Fibroblast of mammary gland (primary cell): ENCODE measurements around the gene RPL21.
A peak's percentile ranks its signal among the peaks of the same experiment; 100 is the strongest.
"Not testable (repeated sequence)": the region's sequence is repeated elsewhere in the genome, so short reads cannot be mapped to it uniquely, and the experiment has no call there.

ENCODE experiments used
- DNase-seq: peaks from one replicate; pipeline ENCODE4 v3.0.0-alpha.2; 2010; ENCODE audit warnings: low read depth
- H3K4me3 ChIP-seq: 2 replicates; pipeline ENCODE4 v1.5.1; 2011; ENCODE audit warnings: low read depth, mild to moderate bottlenecking, low read length, moderate library complexity; ENCODE audit not compliant: control insufficient read depth
- TF ChIP-seq, protein P1 (sequence below): conservative IDR thresholded peaks from 2 replicates; pipeline ENCODE4 v1.5.1; 2011; ENCODE audit warnings: low read depth, low read length, inconsistent platforms; ENCODE audit not compliant: control insufficient read depth, insufficient read depth

Gene RPL21

DNA sequence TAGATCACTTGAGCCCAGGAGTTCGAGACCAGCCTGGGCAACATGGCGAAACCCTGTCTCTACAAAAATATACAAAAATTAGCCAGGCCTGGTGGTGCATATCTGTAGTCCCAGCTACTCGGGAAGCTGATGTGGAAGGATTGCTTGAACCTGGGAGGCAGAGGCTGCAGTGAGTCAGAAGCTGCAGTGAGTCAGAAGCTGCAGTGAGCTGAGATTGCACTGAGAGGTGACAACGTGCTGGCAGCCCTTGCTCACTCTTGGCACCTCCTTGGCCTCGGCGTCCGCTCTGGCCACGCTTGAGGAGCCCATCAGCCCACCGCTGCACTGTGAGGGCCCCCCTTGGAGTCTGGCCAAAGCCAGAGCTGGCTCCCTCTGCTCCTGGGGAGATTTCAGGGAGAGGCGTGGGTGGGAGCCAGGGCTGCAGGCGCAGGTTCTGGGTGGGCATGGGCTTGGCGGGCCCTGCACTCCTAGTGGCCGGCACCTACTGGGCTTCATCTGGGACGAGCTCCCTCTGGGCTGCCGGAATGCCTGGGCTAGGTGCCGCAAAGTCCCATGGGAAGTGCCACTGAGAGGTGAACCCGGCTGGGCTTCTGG is 39.5 kb upstream of the RPL21 start:
- H3K4me3 ChIP-seq: no peak overlapping the region
- TF ChIP-seq, protein P1, sequence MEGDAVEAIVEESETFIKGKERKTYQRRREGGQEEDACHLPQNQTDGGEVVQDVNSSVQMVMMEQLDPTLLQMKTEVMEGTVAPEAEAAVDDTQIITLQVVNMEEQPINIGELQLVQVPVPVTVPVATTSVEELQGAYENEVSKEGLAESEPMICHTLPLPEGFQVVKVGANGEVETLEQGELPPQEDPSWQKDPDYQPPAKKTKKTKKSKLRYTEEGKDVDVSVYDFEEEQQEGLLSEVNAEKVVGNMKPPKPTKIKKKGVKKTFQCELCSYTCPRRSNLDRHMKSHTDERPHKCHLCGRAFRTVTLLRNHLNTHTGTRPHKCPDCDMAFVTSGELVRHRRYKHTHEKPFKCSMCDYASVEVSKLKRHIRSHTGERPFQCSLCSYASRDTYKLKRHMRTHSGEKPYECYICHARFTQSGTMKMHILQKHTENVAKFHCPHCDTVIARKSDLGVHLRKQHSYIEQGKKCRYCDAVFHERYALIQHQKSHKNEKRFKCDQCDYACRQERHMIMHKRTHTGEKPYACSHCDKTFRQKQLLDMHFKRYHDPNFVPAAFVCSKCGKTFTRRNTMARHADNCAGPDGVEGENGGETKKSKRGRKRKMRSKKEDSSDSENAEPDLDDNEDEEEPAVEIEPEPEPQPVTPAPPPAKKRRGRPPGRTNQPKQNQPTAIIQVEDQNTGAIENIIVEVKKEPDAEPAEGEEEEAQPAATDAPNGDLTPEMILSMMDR: no peak
- peak; percentile 88 for DNase-seq

DNA sequence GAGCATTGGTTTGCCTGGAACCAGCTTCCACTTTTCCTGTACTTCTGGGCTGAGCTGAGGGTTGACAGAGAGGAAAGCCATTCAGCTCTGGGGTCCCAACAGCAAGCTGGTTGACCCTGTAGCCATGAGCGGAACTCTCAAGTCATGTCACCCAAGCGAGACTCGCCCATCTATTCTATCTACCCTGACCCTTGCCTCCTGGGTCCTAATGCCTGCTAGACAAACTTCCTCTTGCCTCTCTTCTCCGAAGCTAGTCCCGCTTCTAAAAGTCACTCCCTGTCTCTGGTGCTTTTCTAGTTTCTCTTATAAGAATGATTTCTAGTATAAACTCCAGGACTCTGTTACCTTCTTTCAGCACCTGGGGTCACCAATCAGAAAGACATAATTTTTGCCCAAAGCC is 38.0 kb upstream of the RPL21 start:
- not testable (repeated sequence) for H3K4me3 ChIP-seq, DNase-seq

DNA sequence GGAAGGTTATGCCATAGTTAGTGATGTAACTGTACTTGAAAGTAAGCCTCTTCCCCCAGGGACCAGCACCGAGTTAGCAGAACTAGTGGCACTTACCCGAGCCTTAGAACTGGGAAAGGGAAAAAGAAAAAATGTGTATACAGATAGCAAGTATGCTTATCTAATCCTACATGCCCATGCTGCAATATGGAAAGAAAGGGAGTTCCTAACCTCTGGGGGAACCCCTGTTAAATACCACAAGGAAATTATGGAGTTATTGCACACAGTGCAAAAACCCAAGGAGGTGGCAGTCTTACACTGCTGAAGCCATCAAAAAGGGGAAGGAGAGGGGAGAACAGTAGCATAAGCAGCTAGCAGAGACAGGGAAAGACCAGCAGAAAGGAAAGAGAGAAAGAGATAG is 33.6 kb upstream of the RPL21 start:
- not testable (repeated sequence) for H3K4me3 ChIP-seq, DNase-seq

DNA sequence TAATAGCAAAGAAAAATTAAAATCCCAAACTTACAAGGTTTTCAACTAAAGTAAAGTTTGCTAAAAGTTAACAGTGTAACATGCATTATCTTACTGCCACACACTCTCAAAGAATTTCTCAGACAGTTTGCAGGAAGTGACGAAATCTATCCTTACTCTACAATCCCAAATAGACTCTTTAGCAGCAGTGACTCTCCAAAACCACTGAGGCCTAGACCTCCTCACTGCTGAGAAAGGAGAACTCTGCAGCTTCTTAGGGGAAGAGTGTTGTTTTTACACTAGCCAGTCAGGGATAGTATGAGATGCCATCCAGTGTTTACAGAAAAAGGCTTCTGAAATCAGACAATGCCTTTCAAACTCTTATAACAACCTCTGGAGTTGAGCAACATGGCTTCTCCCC is 32.5 kb upstream of the RPL21 start:
- DNase-seq, H3K4me3 ChIP-seq: not testable (repeated sequence)

DNA sequence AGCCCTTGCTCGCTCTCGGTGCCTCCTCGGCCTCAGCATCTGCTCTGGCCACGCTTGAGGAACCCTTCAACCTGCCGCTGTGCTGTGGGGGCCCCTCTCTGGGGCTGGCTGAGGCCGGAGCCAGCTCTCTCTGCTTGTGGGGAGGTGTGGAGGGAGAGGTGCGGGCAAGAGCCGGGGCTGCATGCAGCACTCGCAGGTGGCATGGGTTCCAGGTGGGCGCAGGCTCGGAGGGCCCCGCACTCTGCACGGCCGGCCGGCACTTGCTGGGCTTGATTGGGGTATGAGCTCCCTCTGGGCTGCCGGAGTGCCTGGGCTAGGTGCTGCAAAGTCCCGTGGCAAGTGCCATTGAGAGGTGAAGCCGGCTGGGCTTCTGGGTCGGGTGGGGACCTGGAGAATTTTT is 31.7 kb upstream of the RPL21 start:
- DNase-seq: no peak
- TF ChIP-seq, protein P1: no peak
- no peak overlapping the region for H3K4me3 ChIP-seq

DNA sequence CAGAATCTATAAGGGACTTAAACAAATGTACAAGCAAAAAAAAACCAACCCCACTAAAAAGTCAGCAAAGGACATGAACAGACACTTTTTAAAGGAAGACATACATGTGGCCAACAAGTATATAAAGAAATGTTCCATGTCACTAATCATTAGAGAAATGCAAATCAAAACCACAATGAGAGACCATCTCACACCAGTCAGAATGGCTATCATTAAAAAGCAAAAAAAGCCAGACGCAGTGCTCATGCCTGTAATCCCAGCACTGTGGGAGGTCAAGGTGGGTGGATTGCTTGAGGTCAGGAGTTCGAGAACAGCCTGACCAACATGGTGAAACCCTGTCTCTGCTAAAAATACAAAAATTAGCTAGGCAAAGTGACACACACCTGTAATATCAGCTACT is 29.3 kb upstream of the RPL21 start:
- not testable (repeated sequence) for H3K4me3 ChIP-seq, DNase-seq

DNA sequence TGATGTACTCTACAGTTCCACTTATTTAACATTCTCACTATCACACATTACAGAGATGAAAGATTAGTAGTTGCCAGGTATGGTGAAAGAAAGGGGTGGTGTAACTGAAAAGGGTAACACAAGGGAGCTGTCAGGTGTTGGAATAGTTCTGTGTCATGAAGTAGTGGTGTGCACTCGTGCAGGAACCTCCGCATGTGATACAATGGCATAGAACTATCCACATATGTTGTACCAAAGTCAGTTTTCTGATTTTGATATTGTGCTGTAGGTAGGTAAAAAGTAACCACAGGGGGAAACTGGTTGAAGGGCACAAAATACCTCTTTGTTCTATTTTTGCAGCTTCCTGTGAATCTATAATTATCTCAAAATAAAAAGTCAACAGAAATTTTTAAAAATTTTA is 24.4 kb upstream of the RPL21 start:
- no peak overlapping the region for H3K4me3 ChIP-seq
- TF ChIP-seq, protein P1: no peak
- DNase-seq: no peak

DNA sequence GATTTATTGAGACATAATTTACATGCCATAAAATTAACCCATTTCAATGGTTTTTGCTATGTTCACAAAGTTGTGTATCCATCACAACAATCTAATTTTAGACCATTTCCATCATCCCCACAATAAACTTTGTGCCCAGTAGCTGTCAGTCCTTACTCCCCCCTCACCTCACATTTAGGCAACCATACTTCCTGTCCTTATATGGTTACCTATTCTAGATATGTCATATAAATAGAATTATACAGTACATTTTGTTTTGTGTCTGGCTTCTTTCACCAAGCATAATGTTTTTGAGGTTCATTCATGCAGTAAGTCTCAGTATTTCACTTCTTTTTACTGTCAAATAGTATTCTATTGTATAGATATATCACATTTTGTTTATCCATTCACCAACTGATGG is 23.2 kb upstream of the RPL21 start:
- no peak overlapping the region for H3K4me3 ChIP-seq

DNA sequence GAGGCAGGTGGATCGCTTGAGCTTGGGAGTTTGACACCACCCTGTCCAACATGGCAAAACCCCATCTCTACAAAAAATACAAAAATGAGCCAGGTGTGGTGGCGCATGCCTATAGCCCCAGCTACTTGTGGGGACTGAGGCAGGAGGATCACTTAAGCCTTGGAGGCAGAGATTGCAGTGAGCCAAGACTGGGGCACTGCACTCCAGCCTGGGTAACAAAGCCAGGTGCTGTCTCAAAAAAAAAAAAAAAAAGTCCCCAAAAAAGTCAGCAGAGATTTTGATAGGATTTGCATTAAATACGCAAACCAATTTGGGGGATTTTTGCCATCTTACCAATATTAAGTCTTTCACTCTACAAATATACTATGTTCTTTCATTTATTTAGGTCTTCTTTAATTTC is 21.7 kb upstream of the RPL21 start:
- TF ChIP-seq, protein P1: no peak
- no peak for DNase-seq
- no peak overlapping the region for H3K4me3 ChIP-seq

More for the DNA sequence above, 23.2 kb upstream of the RPL21 start:
- TF ChIP-seq, protein P1: no peak
- no peak for DNase-seq
